NCI-H526 treated with DMSO at 0.1 percent for 48 hours (cell line): Measurements from ENCODE around the gene ZBTB12.
"Not testable (repeated sequence)": the region's sequence is repeated elsewhere in the genome, so short reads cannot be mapped to it uniquely, and the experiment has no call there.

ENCODE experiments used
- DNase-seq: peaks from one replicate; lab custom pipeline; 2025; lab: John Stamatoyannopoulos, UW

Gene ZBTB12, protein sequence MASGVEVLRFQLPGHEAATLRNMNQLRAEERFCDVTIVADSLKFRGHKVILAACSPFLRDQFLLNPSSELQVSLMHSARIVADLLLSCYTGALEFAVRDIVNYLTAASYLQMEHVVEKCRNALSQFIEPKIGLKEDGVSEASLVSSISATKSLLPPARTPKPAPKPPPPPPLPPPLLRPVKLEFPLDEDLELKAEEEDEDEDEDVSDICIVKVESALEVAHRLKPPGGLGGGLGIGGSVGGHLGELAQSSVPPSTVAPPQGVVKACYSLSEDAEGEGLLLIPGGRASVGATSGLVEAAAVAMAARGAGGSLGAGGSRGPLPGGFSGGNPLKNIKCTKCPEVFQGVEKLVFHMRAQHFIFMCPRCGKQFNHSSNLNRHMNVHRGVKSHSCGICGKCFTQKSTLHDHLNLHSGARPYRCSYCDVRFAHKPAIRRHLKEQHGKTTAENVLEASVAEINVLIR

DNA sequence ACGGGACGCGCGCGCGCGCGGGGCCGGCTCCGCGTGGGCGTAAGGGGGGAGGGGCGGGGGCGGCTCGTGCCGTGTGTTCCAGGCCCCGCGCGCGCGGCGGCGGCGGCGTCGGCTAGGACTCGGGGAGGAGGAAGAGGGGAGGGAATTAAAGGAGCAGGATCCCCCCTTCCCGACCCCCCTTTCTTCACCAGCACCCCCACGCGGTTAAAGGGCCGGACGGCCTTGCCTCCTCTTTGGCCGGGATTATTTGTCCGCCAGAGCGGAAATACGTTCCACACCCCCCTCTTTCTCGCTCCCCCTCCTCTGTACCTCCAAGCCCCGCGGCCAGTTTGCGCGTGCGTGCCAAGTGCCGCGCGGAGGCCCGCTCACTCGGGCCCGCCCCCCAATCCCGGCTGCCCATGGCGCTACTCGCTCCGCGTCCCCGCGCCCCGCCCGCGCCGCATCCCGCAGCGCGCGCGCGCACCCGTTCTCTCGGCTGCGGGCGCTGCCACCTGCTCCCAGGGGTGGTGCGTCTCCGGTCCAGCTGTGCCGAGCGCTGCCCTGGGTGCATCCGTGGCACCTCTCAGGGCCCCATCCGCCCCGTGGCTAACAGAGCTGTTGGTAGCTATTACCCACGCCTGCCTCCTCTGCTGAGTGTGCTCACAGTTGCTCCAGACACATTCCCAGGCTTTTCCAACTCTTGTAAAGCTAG, at the start of gene ZBTB12:
Gene ZBTB12, minus strand, starts transcription at position 134 of the 691 bp plus-strand sequence. CDS start 781 bp downstream, outside the sequence.
- DNase-seq: peak; percentile 68

DNA sequence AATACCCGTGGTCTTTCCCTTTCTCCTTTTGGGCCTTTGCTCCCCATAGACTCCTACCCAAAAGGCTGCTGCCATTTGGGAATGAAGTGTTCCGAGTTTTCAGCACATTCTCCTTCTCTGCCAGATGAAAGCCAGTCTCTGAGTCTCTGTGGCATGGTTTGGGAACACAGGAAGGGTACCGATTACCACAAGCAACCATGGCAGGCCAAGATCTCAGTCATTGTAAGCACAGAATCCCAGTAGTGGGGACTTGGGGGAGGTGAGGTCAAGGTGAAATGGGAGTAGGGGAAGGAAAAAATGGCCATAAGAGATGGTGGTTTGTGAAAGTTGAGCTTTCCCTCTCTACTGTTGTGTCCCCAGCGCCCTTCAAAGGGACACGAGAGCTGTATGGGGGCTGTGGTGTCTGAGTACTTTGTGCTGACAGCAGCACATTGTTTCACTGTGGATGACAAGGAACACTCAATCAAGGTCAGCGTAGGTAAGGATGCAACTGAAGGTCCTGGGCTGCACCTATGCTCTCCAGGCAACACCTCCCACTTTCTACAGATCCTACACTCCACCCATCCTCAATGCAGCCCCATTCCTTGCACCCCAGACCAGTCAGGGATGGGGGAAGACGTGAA, 48.2 kb upstream of the ZBTB12 start:
- DNase-seq: no peak

DNA sequence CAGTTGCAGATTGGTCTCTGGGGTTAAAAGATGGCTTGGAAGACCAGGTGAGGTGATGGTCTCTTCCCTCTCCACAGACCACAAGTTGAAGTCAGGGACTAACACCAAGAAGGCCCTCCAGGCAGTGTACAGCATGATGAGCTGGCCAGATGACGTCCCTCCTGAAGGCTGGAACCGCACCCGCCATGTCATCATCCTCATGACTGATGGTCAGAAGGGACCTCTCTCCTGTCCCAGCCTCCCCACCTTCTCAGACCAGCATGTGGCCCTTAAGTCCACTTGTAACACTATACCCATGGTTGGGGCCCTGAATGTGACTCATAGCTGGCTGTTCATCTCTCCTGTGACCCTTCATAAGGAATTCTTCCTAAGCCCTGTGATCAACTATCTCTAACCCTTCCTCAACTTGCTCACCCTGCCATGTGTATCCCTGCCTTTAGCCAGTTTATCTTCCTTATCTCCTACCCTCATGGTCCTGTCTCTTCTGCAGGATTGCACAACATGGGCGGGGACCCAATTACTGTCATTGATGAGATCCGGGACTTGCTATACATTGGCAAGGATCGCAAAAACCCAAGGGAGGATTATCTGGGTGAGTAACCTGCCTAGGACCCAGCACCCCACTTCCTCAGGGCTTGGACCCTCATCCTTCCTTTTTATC, 47.0 kb upstream of the ZBTB12 start:
- no peak for DNase-seq

DNA sequence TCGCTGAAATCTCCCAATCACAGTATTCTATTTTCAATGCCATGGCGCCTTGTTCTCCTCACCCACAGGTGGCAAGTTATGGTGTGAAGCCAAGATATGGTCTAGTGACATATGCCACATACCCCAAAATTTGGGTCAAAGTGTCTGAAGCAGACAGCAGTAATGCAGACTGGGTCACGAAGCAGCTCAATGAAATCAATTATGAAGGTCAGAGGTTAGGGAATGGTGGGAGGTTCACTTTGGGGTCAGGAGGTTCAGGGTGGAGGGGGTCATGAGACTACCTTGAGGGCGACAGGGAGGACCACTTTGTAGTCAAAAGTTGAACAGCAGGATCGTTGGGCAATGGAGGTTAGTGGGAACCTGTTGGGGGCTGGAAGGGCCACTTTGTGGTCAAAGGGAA, 46.4 kb upstream of the ZBTB12 start:
- no peak for DNase-seq

DNA sequence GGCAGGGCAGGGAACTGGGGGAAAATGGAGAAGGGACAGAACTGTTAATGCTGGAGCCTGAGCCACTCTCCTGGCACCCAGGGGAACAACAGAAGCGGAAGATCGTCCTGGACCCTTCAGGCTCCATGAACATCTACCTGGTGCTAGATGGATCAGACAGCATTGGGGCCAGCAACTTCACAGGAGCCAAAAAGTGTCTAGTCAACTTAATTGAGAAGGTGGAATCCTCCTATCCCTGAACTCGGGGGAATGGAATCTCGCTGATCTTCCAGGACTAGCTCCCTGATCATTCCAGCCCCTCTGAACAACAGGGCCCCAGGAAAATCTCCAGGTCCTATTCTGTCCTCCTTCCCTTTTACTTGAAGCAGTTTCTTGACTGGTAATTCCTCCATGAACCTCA, 46.0 kb upstream of the ZBTB12 start:
- DNase-seq: no peak

DNA sequence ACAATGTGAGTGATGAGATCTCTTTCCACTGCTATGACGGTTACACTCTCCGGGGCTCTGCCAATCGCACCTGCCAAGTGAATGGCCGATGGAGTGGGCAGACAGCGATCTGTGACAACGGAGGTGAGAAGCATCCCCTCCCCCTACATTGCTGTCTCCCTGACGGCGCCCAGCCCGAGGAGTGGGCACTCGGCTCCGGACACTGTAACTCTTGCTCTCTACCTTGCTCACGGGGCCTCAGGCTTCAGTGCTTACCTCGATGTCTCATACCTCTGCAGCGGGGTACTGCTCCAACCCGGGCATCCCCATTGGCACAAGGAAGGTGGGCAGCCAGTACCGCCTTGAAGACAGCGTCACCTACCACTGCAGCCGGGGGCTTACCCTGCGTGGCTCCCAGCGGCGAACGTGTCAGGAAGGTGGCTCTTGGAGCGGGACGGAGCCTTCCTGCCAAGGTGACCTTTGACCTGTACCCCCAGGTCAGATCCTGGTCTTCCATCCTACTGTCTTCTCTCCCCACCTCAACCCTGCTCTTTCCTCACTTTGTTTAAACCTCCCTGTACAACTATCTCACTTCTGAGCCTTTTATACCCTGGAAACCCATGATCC, 45.3 kb upstream of the ZBTB12 start:
- no peak for DNase-seq

DNA sequence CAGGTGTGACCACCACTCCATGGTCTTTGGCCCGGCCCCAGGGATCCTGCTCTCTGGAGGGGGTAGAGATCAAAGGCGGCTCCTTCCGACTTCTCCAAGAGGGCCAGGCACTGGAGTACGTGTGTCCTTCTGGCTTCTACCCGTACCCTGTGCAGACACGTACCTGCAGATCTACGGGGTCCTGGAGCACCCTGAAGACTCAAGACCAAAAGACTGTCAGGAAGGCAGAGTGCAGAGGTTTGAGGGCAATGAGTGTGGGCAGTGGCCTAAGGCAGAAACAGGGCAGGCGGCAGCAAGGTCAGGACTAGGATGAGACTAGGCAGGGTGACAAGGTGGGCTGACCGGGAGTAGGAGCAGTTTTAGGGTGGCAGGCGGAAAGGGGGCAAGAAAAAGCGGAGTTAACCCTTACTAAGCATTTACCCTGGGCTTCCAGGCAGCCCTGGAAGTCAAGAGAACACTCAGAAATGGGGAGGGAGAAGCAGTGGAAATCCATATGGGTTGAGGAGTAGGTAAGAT, 44.5 kb upstream of the ZBTB12 start:
- no peak for DNase-seq

DNA sequence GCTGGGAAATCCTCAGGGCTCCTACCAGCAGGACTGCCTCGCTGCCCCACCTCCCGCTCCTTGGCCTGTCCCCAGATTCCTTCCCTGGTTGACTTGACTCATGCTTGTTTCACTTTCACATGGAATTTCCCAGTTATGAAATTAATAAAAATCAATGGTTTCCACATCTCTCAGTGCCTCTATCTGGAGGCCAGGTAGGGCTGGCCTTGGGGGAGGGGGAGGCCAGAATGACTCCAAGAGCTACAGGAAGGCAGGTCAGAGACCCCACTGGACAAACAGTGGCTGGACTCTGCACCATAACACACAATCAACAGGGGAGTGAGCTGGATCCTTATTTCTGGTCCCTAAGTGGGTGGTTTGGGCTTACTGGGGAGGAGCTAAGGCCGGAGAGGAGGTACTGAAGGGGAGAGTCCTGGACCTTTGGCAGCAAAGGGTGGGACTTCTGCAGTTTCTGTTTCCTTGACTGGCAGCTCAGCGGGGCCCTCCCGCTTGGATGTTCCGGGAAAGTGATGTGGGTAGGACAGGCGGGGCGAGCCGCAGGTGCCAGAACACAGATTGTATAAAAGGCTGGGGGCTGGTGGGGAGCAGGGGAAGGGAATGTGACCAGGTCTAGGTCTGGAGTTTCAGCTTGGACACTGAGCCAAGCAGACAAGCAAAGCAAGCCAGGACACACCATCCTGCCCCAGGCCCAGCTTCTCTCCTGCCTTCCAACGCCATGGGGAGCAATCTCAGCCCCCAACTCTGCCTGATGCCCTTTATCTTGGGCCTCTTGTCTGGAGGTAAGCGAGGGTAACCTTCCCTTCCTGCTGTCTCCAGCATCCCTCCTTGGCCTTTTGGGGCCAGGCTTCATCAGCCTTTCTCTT, 43.9 kb upstream of the ZBTB12 start, which contains the start of gene CFB:
Gene CFB, plus strand, starts transcription at position 589 of the 863 bp plus-strand sequence. Its CDS starts 127 bp downstream, at position 716.
- DNase-seq: no peak

DNA sequence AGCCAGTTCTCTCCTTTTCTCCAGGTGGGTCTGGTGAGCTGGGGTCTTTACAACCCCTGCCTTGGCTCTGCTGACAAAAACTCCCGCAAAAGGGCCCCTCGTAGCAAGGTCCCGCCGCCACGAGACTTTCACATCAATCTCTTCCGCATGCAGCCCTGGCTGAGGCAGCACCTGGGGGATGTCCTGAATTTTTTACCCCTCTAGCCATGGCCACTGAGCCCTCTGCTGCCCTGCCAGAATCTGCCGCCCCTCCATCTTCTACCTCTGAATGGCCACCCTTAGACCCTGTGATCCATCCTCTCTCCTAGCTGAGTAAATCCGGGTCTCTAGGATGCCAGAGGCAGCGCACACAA, 43.2 kb upstream of the ZBTB12 start:
- DNase-seq: no peak

DNA sequence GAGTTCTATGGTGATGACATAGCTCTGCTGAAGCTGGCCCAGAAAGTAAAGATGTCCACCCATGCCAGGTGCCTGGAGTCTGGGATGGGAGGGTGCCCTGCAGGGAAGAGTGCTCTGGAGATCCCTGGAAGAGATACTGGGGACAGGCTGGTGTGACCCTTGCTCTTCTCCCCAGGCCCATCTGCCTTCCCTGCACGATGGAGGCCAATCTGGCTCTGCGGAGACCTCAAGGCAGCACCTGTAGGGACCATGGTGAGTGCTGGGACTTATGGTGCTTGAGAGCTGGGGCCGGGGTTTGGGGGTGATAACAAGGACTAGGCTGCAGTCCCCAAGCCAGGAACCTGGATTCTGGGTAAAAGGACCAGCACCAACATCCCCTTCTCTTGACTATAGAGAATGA, 41.9 kb upstream of the ZBTB12 start:
- DNase-seq: no peak

DNA sequence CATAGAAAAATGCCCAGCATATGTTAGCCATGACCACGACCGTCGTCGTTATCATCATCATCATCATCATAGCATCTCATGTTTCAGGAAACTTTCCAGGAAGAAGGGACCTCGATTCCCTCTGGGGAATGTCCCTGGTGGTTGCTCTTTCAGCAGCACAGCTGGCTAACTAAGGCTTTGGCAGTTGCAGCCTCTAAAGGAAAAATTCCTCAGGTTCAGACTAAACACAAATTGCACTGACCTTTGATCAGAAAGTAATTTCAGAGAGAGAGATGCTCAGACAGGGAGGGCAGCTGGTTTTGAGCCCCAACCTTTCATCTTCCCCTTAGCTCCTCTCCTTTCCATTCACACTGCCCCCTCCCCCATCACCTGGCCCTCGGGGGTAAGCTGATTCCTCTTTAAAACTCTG, 38.4 kb upstream of the ZBTB12 start:
- DNase-seq: no peak

DNA sequence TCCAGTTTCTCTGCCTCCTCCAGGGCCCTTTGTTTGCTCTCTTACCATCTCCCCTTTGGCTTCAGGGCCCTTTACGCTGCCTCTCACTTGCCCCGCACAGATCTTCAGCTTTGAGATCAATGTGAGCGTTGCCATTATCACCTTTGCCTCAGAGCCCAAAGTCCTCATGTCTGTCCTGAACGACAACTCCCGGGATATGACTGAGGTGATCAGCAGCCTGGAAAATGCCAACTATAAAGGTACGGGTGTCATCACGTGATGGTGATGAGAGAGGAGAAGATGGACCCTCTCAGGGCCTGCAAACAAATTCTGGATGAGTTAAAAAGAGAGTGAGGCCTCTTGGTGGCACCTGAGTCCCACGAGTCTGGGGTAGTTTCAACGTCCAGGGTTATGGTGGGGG, 33.9 kb upstream of the ZBTB12 start:
- DNase-seq: no peak

DNA sequence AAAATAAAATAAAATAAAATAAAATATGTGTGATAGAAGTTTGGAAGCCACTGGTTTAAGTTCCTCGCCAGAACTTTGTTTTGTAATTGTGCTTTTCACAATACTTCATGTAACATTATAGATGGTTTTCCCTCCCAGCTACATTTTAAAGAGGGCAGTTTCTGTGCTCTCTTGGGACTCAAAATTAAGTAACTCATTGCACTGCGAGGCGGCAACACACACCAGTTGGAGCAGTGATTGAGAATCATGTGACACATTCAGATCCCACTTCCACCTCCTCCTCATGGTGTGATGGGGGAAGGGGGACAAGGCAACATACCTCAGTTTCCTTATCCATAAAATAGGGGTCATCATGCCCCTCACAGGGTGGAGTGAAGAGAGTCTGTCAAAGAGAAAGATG, 33.1 kb upstream of the ZBTB12 start:
- DNase-seq: no peak

DNA sequence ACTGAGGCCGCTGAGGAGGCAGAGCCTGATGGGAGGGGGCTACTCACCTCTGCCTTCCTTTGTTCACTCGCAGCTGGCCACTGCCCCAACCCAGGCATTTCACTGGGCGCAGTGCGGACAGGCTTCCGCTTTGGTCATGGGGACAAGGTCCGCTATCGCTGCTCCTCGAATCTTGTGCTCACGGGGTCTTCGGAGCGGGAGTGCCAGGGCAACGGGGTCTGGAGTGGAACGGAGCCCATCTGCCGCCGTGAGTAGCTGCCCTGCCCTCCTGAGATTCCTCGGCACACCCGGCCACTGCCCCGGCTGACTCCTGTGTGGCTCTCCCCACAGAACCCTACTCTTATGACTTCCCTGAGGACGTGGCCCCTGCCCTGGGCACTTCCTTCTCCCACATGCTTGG, 31.7 kb upstream of the ZBTB12 start:
- DNase-seq: no peak

DNA sequence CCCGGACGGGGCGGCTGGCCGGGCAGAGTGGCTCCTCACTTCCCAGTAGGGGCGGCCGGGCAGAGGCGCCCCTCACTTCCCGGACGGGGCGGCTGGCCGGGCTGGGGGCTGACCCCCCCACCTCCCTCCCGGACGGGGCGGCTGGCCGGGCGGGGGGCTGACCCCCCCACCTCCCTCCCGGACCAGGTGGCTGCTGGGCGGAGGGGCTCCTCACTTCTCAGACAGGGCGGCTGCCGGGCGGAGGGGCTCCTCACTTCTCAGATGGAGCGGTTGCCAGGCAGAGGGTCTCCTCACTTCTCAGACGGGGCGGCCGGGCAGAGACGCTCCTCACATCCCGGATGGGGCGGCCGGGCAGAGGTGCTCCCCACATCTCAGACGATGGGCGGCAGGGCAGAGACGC, 30.3 kb upstream of the ZBTB12 start:
- not testable (repeated sequence) for DNase-seq

DNA sequence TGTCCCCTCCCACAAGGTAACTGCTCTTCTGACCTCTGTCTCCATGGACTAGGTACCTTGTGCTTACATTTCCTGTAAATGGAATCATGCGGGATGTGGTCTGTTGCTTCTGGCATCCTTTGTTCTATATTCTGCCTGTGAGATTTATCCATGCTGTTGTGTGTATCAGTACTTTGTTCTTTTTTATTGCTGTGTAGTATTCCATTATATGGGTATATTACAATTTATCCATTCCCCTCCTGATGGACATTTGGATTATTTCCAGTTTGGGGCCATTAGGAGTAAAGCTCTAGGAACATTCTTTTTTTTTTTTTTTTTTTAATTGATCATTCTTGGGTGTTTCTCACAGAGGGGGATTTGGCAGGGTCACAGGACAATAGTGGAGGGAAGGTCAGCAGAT, 29.1 kb upstream of the ZBTB12 start:
- DNase-seq: no peak

DNA sequence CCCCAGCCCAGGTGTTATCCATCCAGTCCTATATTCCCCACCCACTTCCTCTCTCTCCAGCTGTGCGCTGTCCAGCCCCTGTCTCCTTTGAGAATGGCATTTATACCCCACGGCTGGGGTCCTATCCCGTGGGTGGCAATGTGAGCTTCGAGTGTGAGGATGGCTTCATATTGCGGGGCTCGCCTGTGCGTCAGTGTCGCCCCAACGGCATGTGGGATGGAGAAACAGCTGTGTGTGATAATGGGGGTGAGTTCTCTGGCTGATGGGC, 26.7 kb upstream of the ZBTB12 start:
- DNase-seq: no peak

DNA sequence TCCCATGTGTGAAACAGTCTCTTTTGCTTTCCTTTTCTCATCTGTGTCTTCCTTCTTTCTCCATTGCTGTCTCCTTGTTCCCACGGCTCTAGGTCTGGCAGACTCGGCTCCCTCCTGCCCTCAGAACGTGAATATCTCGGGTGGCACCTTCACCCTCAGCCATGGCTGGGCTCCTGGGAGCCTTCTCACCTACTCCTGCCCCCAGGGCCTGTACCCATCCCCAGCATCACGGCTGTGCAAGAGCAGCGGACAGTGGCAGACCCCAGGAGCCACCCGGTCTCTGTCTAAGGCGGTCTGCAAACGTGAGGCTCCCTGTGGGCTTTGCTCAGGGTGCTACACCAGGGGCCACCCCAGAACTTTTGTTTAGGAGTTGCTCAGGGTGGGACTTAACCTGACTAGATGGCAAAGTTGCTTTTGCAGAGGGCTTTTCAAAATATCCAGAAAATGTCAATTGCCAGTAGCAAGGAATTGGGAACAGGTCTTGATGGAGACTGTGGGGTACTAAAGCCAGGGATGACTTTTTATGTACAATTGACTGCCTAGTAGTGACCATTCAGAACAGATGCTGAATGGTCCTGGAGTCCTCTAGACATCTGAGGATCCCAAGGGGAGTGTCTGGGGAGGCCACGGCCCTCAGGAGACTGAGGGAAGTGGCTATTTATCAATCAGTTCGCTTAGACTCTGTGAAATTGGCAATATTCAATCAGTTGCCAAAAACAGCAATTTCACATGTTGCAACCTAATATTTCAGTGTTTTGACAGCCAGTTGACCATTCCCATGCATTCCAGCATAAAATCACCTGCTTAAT, 26.2 kb upstream of the ZBTB12 start:
- no peak for DNase-seq

DNA sequence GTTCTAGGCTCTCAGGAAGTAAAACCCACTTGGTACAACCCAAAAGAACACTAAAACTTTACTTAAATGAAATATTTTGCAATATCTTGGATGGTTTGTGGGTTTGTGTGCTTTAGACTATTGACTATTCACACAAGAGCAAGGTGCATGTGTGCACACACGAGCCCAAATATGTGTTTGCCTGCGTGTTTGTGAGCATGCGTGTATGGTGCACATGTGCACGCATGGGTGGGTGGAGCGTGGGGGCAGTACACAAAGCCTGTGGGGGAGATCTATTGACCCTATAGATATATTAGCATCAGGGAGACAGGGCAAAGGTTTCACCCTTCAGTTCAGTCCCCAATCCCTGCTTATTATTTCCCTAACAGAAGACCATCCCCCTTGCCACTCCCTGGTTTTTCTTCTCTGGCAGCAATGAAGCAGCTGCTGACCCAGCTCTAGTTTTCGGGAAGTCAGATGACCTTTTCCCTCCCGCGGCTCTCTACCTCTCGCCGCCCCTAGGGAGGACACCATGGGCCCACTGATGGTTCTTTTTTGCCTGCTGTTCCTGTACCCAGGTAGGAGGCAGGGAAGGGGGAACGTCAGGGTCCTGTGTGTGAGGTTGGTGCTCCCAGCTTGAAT, 25.5 kb upstream of the ZBTB12 start, which contains the start of gene C2:
Gene C2, plus strand, starts transcription at position 476 of the 621 bp plus-strand sequence. Its CDS starts 36 bp downstream, at position 512.
- no peak for DNase-seq

DNA sequence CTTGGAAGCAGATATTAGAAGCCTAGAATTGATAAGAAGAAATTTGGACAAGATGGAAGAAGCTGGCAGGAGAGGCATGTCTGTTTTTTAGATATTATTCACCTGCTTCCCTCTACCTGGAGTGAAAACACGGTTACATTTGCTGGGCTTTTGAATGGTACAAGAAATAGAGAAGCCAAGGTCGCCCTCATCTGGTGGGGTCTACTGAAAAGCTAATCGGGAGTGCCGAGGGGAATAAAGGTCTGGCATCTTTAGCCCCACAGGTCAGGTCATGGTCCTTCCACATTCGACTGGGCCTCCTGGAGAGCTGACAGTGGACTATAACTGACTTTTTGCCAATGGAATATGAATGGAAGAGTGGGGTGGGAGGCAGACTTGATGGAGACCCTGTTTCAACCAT, 21.1 kb upstream of the ZBTB12 start:
- no peak for DNase-seq
